BJ (cell line): ENCODE results near the gene HEY2. TPM values are rescaled to one million over a fixed set of nuclear protein-coding genes. Genes with fewer than 3 reads are reported as not detected.
"Not testable (repeated sequence)": the region's sequence is repeated elsewhere in the genome, so short reads cannot be mapped to it uniquely, and the experiment has no call there.

Experiments
- CTCF ChIA-PET: fragments of 350-600 bp; formaldehyde crosslinking; extraction: SDS; loops from one replicate; lab custom pipeline; 2021; ENCODE audit warnings: antibody characterized with exemption, inconsistent platforms; lab: Yijun Ruan, JAX
- POLR2A ChIA-PET: fragments of 300-600 bp; sonication (Branson Sonifier 250); formaldehyde crosslinking; extraction: SDS; loops from one replicate; lab custom pipeline; 2021; ENCODE audit warnings: antibody characterized with exemption; lab: Charles Lee
- DNase-seq: peaks from one replicate; pipeline ENCODE4 v3.0.0-alpha.2; 2011; ENCODE audit warnings: low read depth
- H3K27me3 ChIP-seq: 2 replicates; pipeline ENCODE4 v1.6.0; 2011; ENCODE audit warnings: low read length; ENCODE audit not compliant: control insufficient read depth, insufficient read depth
- H3K36me3 ChIP-seq: 2 replicates; pipeline ENCODE4 v1.5.1; 2011; ENCODE audit warnings: low read length; ENCODE audit not compliant: control insufficient read depth, insufficient read depth
- H3K4me3 ChIP-seq: 2 replicates; pipeline ENCODE4 v1.5.1; 2011; ENCODE audit warnings: low read depth, mild to moderate bottlenecking, control low read depth, low read length
- CTCF ChIP-seq: IDR thresholded peaks from 2 replicates; pipeline ENCODE4 v1.5.1; 2011; ENCODE audit warnings: low read depth, mild to moderate bottlenecking, control low read depth, inconsistent platforms, low read length, moderate library complexity; ENCODE audit not compliant: insufficient read depth
- polyA minus RNA-seq: library from RNA; depleted of rRNA, polyadenylated mRNA; stranded (reverse); fragments of >200 nt; gene quantifications from 2 replicates; pipeline ENCODE4 v1.2.3, GENCODE V29; 2011; rRNA and poly(A)+ RNA removed
- polyA plus RNA-seq: library from polyadenylated mRNA; depleted of rRNA; stranded (reverse); fragments of >200 nt; gene quantifications from 2 replicates; pipeline ENCODE4 v1.2.3, GENCODE V29; 2011; rRNA removed

HEY2 gene
- polyA plus RNA-seq: not detected in 2 replicates
- polyA minus RNA-seq: not detected in 2 replicates

GRCh38 chr6:125749173-125749864 is at the start of gene HEY2:
TSS of gene HEY2 (plus strand) at chr6:125749632. CDS start at chr6:125749777, 145 bp downstream.
- POLR2A ChIA-PET: no interaction called here
- Histone ChIP-seq H3K36me3 (no peaks in the 10 kb centered on the region), H3K4me3 (peak within 1 kb of the TSS; percentile 60), H3K27me3 (peaks cover 46% of the 10 kb centered on the region)
- TF ChIP-seq CTCF: no peak
- CTCF ChIA-PET: no interaction called here
- DNase-seq: peak; percentile 30

GRCh38 chr6:125700581-125701353 is 48.7 kb upstream of the HEY2 start:
- H3K4me3 ChIP-seq: no peak overlapping the region
- TF ChIP-seq CTCF: no peak
- CTCF ChIA-PET: no interaction called here

GRCh38 chr6:125701354-125701668 is 48.1 kb upstream of the HEY2 start:
- no peak for DNase-seq
- Histone ChIP-seq H3K27me3 (no peaks in the 10 kb centered on the region), H3K4me3 (no peak overlapping the region), H3K36me3 (no peaks in the 10 kb centered on the region)
- CTCF ChIA-PET: no interaction called here
- POLR2A ChIA-PET: no interaction called here
- TF ChIP-seq CTCF: no peak

More at GRCh38 chr6:125700581-125701353, 48.7 kb upstream of the HEY2 start:
- no peaks in the 10 kb centered on the region for H3K36me3 ChIP-seq
- no peak for DNase-seq
- no peaks in the 10 kb centered on the region for H3K27me3 ChIP-seq
- POLR2A ChIA-PET: no interaction called here

GRCh38 chr6:125703882-125704281 is 45.5 kb upstream of the HEY2 start:
- H3K27me3 ChIP-seq, H3K4me3 ChIP-seq, H3K36me3 ChIP-seq, POLR2A ChIA-PET, DNase-seq, CTCF ChIA-PET: not testable (repeated sequence)

GRCh38 chr6:125707615-125708243 is 41.7 kb upstream of the HEY2 start:
- no peak for DNase-seq
- no peak overlapping the region for H3K4me3 ChIP-seq
- ChIA-PET CTCF (no interaction called here), POLR2A (no interaction called here)
- TF ChIP-seq CTCF: no peak
- 0 out of 2 replicates have a peak, but pooled peaks cover 1% of the 10 kb centered on the region for H3K27me3 ChIP-seq
- no peaks in the 10 kb centered on the region for H3K36me3 ChIP-seq
